Ectodermal cell (in vitro differentiated cells): ENCODE data around the gene PNCK. TPM values are rescaled to one million over a fixed set of nuclear protein-coding genes. Genes with fewer than 3 reads are reported as not detected.

ENCODE experiments used
- H3K27ac ChIP-seq: 2 replicates; pipeline ENCODE4 v1.7.0; 2013; ENCODE audit warnings: mild to moderate bottlenecking, low read depth, low read length; ENCODE audit not compliant: insufficient read depth, poor library complexity, severe bottlenecking
- H3K27me3 ChIP-seq: 2 replicates; pipeline ENCODE4 v1.7.0; 2013; ENCODE audit warnings: mild to moderate bottlenecking, low read length; ENCODE audit not compliant: insufficient read depth, control insufficient read depth, poor library complexity, severe bottlenecking
- H3K36me3 ChIP-seq: one replicate; pipeline ENCODE4 v1.7.0; 2013; ENCODE audit warnings: low read length; ENCODE audit not compliant: control insufficient read depth, insufficient read depth
- H3K4me1 ChIP-seq: one replicate; pipeline ENCODE4 v1.7.0; 2013; ENCODE audit warnings: low read length; ENCODE audit not compliant: control insufficient read depth, insufficient read depth
- H3K4me3 ChIP-seq: 2 replicates; pipeline ENCODE4 v1.7.0; 2013; ENCODE audit warnings: low read depth, low read length, control low read depth; ENCODE audit not compliant: insufficient read depth
- H3K9me3 ChIP-seq: 2 replicates; pipeline ENCODE4 v1.7.0; 2013; ENCODE audit warnings: mild to moderate bottlenecking, low read length, moderate library complexity; ENCODE audit not compliant: control insufficient read depth
- WGBS, 2 experiments: methylation state at CpG; one replicate each; pipeline ENCODE4 v1.1.7; 2013; ENCODE audit warnings: missing lambda C conversion rate in 2 of 2; 5-methylcytosine and 5-hydroxymethylcytosine counted together
- polyA plus RNA-seq, 4 experiments: library from polyadenylated mRNA; stranded (reverse); fragments of 50-300 nt; gene quantifications; one replicate each; pipeline ENCODE4 v1.2.3, GENCODE V29; 2013

Gene PNCK
- polyA plus RNA-seq (2013, experiment 1 of 4): 33.7 TPM
- polyA plus RNA-seq (2013, experiment 2 of 4): 45.3 TPM
- polyA plus RNA-seq (2013, experiment 3 of 4): 36.2 TPM
- polyA plus RNA-seq (2013, experiment 4 of 4): 39.7 TPM

- 4 to 6% methylated on average over 97 to 98 of the region's 98 CpGs for WGBS, 2 experiments
- Histone ChIP-seq H3K4me1 (peaks cover 5% of the 10 kb centered on the region), H3K4me3 (peak within 1 kb of the TSS; percentile 23), H3K9me3 (no peaks in the 10 kb centered on the region), H3K27me3 (no peaks in the 10 kb centered on the region), H3K36me3 (no peaks in the 10 kb centered on the region), H3K27ac (peak within 1 kb of the TSS; percentile 50)
Measured at GRCh38 chrX:153673428-153674218, at the start of gene PNCK. TSS of gene PNCK (minus strand) at chrX:153673813. CDS start at chrX:153673076, 737 bp downstream.

GRCh38 chrX:153722704-153723350 is 49.2 kb upstream of the PNCK start:
- Histone ChIP-seq H3K4me1 (peaks cover 9% of the 10 kb centered on the region), H3K27me3 (no peaks in the 10 kb centered on the region), H3K4me3 (peak overlapping the region; percentile 65), H3K36me3 (no peaks in the 10 kb centered on the region), H3K27ac (no peak overlapping the region), H3K9me3 (no peaks in the 10 kb centered on the region)
- 74 to 78% methylated on average over 12 of the region's 12 CpGs for WGBS, 2 experiments

GRCh38 chrX:153719701-153720100 is 46.1 kb upstream of the PNCK start:
- H3K36me3 ChIP-seq: no peaks in the 10 kb centered on the region
- no peak overlapping the region for H3K4me3 ChIP-seq
- no peaks in the 10 kb centered on the region for H3K27me3 ChIP-seq
- 90 to 98% methylated on average over 2 of the region's 2 CpGs for WGBS, 2 experiments
- no peaks in the 10 kb centered on the region for H3K9me3 ChIP-seq
- H3K4me1 ChIP-seq: peaks cover 6% of the 10 kb centered on the region
- H3K27ac ChIP-seq: no peak overlapping the region

- no peaks in the 10 kb centered on the region for H3K9me3 ChIP-seq
- no peak overlapping the region for H3K27ac ChIP-seq
- peaks cover 6% of the 10 kb centered on the region for H3K4me1 ChIP-seq
- 96 to 97% methylated on average over 2 of the region's 2 CpGs for WGBS, 2 experiments
- no peaks in the 10 kb centered on the region for H3K36me3 ChIP-seq
- no peaks in the 10 kb centered on the region for H3K27me3 ChIP-seq
- H3K4me3 ChIP-seq: no peak overlapping the region
Measured at GRCh38 chrX:153719238-153719637, 45.6 kb upstream of the PNCK start.

- H3K36me3 ChIP-seq: no peaks in the 10 kb centered on the region
- H3K9me3 ChIP-seq: no peaks in the 10 kb centered on the region
- H3K27ac ChIP-seq: no peak overlapping the region
- peaks cover under 1% of the 10 kb centered on the region for H3K4me1 ChIP-seq
- WGBS, 2 experiments: 95 to 97% methylated on average over 9 of the region's 9 CpGs
- H3K4me3 ChIP-seq: no peak overlapping the region
- no peaks in the 10 kb centered on the region for H3K27me3 ChIP-seq
Measured at GRCh38 chrX:153717445-153717844, 43.8 kb upstream of the PNCK start.

DNA sequence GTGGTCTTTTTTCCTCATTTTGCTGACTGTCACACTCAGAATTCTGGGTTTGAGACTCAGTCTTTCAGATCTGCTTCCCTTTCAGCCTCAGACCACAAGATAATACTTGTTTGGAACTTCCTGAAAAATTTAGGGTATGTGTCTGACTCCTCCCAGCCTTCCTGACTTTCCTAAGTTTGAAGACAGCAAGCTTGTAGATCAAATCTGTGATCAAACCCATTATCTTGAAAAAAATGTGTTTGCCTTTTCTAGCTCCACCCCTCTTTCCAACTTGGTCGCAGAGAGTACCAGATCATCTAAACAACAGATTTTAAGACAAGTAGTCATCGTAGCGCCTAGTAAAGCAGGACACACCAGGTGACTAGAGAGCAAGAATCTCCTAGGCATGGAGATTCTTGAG is 40.6 kb upstream of the PNCK start:
- Histone ChIP-seq H3K9me3 (no peaks in the 10 kb centered on the region), H3K36me3 (no peaks in the 10 kb centered on the region), H3K4me1 (no peaks in the 10 kb centered on the region), H3K27ac (no peak overlapping the region), H3K4me3 (no peak overlapping the region), H3K27me3 (no peaks in the 10 kb centered on the region)
- WGBS, 2 experiments: 96 to 97% methylated on average over 3 of the region's 3 CpGs

DNA sequence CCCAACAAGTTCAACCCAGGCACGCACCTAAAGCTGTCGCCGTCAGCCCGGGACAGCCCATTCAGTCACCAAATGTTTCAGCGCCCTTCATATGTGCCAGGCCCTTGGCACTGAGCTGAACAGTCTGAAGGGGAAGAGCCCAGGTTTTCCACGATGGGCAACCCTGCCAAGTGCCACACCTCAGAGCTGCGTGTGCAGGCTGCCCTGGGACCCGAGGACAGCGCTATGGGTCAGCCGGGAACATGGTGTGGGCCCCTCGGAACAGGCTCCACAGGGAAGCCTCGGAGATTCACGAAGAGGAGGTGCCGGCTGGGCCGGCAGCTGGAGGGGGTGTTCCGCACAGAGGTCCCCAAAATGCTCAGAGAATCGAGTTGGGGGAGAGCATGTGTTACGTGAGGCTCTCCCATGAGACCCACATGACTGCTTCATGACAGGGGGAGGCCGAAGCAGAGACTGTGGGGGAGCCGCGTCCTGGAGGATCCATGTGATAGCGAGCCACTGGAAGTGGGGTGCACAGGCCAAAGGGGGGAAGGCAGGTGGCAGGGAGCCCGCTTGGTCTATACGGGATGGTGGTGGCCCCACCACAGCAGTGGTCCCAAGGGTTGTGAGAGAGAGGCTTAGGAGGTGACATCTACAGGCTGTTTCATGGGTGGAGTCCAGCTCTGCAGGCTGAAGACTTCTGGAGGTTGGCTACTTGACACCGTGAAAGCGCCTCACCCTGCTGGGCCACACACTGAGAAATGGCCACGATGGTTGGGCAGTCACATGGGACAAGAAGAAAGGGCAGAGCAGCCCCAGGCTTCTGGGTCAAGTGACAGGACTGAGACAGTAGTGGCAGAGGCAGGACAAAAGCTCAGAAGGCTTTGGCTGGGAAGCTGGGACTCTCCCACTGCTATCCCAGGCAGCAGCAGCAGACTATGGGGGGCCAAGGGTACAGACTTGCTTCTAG is 36.4 kb upstream of the PNCK start:
- Histone ChIP-seq H3K4me1 (no peaks in the 10 kb centered on the region), H3K27me3 (no peaks in the 10 kb centered on the region), H3K9me3 (no peaks in the 10 kb centered on the region), H3K4me3 (no peak overlapping the region), H3K36me3 (no peaks in the 10 kb centered on the region), H3K27ac (no peak overlapping the region)
- 90 to 91% methylated on average over 27 of the region's 27 CpGs for WGBS, 2 experiments

- 32 to 36% methylated on average over 13 of the region's 13 CpGs for WGBS, 2 experiments
- no peaks in the 10 kb centered on the region for H3K27me3 ChIP-seq
- H3K36me3 ChIP-seq: no peaks in the 10 kb centered on the region
- H3K4me3 ChIP-seq: no peak overlapping the region
- H3K4me1 ChIP-seq: no peaks in the 10 kb centered on the region
- H3K27ac ChIP-seq: no peak overlapping the region
- no peaks in the 10 kb centered on the region for H3K9me3 ChIP-seq
Measured at GRCh38 chrX:153708415-153708814, 34.8 kb upstream of the PNCK start.

GRCh38 chrX:153707406-153707805 is 33.8 kb upstream of the PNCK start:
- no peaks in the 10 kb centered on the region for H3K36me3 ChIP-seq
- H3K9me3 ChIP-seq: no peaks in the 10 kb centered on the region
- no peaks in the 10 kb centered on the region for H3K4me1 ChIP-seq
- H3K27ac ChIP-seq: no peak overlapping the region
- no peak overlapping the region for H3K4me3 ChIP-seq
- WGBS, 2 experiments: 93% methylated on average over 6 of the region's 6 CpGs
- H3K27me3 ChIP-seq: no peaks in the 10 kb centered on the region
